PC-3 (cell line): ENCODE measurements around the gene STAU1. TPM values are rescaled to one million over a fixed set of nuclear protein-coding genes. Genes with fewer than 3 reads are reported as not detected.
A peak's percentile ranks its signal among the peaks of the same experiment; 100 is the strongest.

Experiments
- ATAC-seq: fragments of 200-7000 bp; cut with Tn5 transposase; 2 replicates; pipeline ENCODE4 v1.9.1; 2020; ENCODE audit warnings: mild to moderate bottlenecking, moderate library complexity
- BruUV-seq: library from RNA; stranded (reverse); fragments of 400-500 nt; replicated peaks from 2 replicates; lab custom pipeline; 2021; lab: Mats Ljungman, UMichigan
- CTCF ChIA-PET: fragments of 300-600 bp; sonication (Branson Sonifier 250); formaldehyde crosslinking; loops from one replicate; lab custom pipeline; 2022; ENCODE audit warnings: antibody characterized with exemption; lab: Charles Lee
- POLR2A ChIA-PET: fragments of 300-600 bp; sonication (Branson Sonifier 250); formaldehyde crosslinking; loops from one replicate; lab custom pipeline; 2022; ENCODE audit warnings: antibody characterized with exemption; ENCODE audit not compliant: unreplicated experiment; lab: Charles Lee
- DNase-seq: peaks from one replicate; pipeline ENCODE4 v3.0.0-alpha.2; 2015
- H2AFZ ChIP-seq: fragments of 300-600 bp; sonication (generic); 2 replicates; pipeline ENCODE4 v1.6.0; 2016; ENCODE audit warnings: antibody characterized with exemption, low read length
- H3F3A ChIP-seq: fragments of 300-600 bp; sonication (generic); one replicate; pipeline ENCODE4 v1.6.0; 2017; ENCODE audit warnings: antibody characterized with exemption, low read length, control low read depth, mild to moderate bottlenecking; ENCODE audit not compliant: unreplicated experiment
- H3K27ac ChIP-seq: fragments of 300-600 bp; sonication (generic); 2 replicates; pipeline ENCODE4 v1.5.1; 2016; ENCODE audit warnings: mild to moderate bottlenecking, low read length
- H3K27me3 ChIP-seq: fragments of 300-600 bp; sonication (generic); 2 replicates; pipeline ENCODE4 v1.6.1; 2016; ENCODE audit warnings: low read length, mixed read lengths
- H3K36me3 ChIP-seq: fragments of 300-600 bp; sonication (generic); 2 replicates; pipeline ENCODE4 v1.6.1; 2016; ENCODE audit warnings: low read depth, mixed run types, low read length, mixed read lengths
- H3K4me1 ChIP-seq: fragments of 300-600 bp; sonication (generic); 2 replicates; pipeline ENCODE4 v1.5.1; 2016; ENCODE audit warnings: low read length; ENCODE audit not compliant: insufficient read depth
- H3K4me2 ChIP-seq: fragments of 300-600 bp; sonication (generic); 2 replicates; pipeline ENCODE4 v1.6.0; 2016; ENCODE audit warnings: low read length
- H3K4me3 ChIP-seq: fragments of 300-600 bp; sonication (generic); 2 replicates; pipeline ENCODE4 v1.5.1; 2016; ENCODE audit warnings: mild to moderate bottlenecking, low read length, mixed read lengths
- H3K79me2 ChIP-seq: fragments of 300-600 bp; sonication (generic); 2 replicates; pipeline ENCODE4 v1.6.1; 2017; ENCODE audit warnings: low read length, mixed read lengths
- H3K9ac ChIP-seq: fragments of 300-600 bp; sonication (generic); 2 replicates; pipeline ENCODE4 v1.6.0; 2016; ENCODE audit warnings: mild to moderate bottlenecking, low read length
- H3K9me2 ChIP-seq: fragments of 300-600 bp; sonication (generic); replicated peaks from 2 replicates; pipeline ENCODE4 v1.6.1; 2016; ENCODE audit warnings: mixed run types, low read length, mixed read lengths
- H3K9me3 ChIP-seq: fragments of 300-600 bp; sonication (generic); 2 replicates; pipeline ENCODE4 v1.6.1; 2016; ENCODE audit warnings: low read length, mixed read lengths
- H4K20me1 ChIP-seq: fragments of 300-600 bp; sonication (generic); 2 replicates; pipeline ENCODE4 v1.6.1; 2016; ENCODE audit warnings: low read length, mixed read lengths
- EZH2 ChIP-seq: fragments of 300-600 bp; sonication (generic); IDR thresholded peaks from one replicate; pipeline ENCODE4 v1.6.1; 2017; ENCODE audit warnings: antibody characterized with exemption, mild to moderate bottlenecking, low read length; ENCODE audit not compliant: unreplicated experiment
- EZH2phosphoT487 ChIP-seq: fragments of 300-600 bp; sonication (generic); IDR thresholded peaks from 2 replicates; pipeline ENCODE4 v1.6.1; 2018; ENCODE audit warnings: mild to moderate bottlenecking, antibody characterized with exemption, low read length, borderline replicate concordance
- intact Hi-C: fragments of 100-400 bp; cut with micrococcal nuclease; formaldehyde crosslinking; loops from 2 replicates; pipeline ENCODE4 v1.9.0; 2023
- total RNA-seq: library from RNA; depleted of rRNA; stranded (reverse); fragments of >200 nt; gene quantifications from 2 replicates; pipeline ENCODE4 v1.2.3, GENCODE V29; 2014
- TF ChIP-seq, protein P1 (sequence below): fragments of 300-600 bp; sonication (generic); conservative IDR thresholded peaks from 2 replicates; pipeline ENCODE4 v1.5.1; 2017; ENCODE audit warnings: antibody characterized with exemption, low read depth, mild to moderate bottlenecking, low read length

STAU1 gene
- total RNA-seq, 1 experiment from 2014 or later: 87.8 TPM

- POLR2A ChIA-PET: interaction anchor here (0.6 kb wide), 1 partner anchor 31 kb away, joined by 6 read pairs; no protein-coding TSS in a partner anchor
- no peak for DNase-seq
- no peaks in the 10 kb centered on the region for H3K9me2 ChIP-seq
- peaks cover 73% of the 10 kb centered on the region for H3K36me3 ChIP-seq
- no peaks in the 10 kb centered on the region for H3K9me3 ChIP-seq
- no peak for ATAC-seq
- no peak overlapping the region for H3K9ac ChIP-seq
- no peaks in the 10 kb centered on the region for H3K27me3 ChIP-seq
- no peak overlapping the region for H2AFZ ChIP-seq
- intact Hi-C loops: no loop called here
- H3K4me1 ChIP-seq: no peaks in the 10 kb centered on the region
- no peaks in the 10 kb centered on the region for H4K20me1 ChIP-seq
- H3K27ac ChIP-seq: no peak overlapping the region
- CTCF ChIA-PET: no interaction called here
- H3K79me2 ChIP-seq: no peaks in the 10 kb centered on the region
- H3F3A ChIP-seq: no peaks in the 10 kb centered on the region
- no TSS peak for BruUV-seq
- TF ChIP-seq EZH2 (no peak), EZH2phosphoT487 (no peak)
- TF ChIP-seq, protein P1, sequence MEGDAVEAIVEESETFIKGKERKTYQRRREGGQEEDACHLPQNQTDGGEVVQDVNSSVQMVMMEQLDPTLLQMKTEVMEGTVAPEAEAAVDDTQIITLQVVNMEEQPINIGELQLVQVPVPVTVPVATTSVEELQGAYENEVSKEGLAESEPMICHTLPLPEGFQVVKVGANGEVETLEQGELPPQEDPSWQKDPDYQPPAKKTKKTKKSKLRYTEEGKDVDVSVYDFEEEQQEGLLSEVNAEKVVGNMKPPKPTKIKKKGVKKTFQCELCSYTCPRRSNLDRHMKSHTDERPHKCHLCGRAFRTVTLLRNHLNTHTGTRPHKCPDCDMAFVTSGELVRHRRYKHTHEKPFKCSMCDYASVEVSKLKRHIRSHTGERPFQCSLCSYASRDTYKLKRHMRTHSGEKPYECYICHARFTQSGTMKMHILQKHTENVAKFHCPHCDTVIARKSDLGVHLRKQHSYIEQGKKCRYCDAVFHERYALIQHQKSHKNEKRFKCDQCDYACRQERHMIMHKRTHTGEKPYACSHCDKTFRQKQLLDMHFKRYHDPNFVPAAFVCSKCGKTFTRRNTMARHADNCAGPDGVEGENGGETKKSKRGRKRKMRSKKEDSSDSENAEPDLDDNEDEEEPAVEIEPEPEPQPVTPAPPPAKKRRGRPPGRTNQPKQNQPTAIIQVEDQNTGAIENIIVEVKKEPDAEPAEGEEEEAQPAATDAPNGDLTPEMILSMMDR: no peak
- no peak overlapping the region for H3K4me3 ChIP-seq
- H3K4me2 ChIP-seq: no peak overlapping the region
Measured at GRCh38 chr20:49229381-49229780, 41.2 kb upstream of the STAU1 start.

DNA sequence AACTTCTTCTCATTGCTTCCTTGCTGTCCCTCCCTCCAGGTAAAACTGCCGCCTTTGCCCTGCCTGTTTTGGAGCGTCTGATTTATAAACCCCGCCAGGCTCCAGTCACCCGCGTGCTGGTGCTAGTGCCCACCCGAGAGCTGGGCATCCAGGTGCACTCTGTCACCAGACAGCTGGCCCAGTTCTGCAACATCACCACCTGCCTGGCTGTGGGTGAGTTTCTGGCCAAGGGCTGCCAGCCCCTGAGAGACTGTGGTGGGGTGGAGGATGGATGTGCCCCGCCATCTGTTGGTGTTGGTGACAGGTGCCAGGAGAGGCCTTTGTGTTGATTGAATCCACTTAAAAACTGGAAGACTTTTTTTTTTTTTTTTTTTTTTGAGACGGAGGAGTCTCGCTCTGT is 40.5 kb upstream of the STAU1 start:
- BruUV-seq: no TSS peak
- Histone ChIP-seq H3K79me2 (no peaks in the 10 kb centered on the region), H3K4me2 (no peak overlapping the region), H3K4me1 (no peaks in the 10 kb centered on the region), H3K36me3 (peaks cover 74% of the 10 kb centered on the region), H3K27ac (no peak overlapping the region), H3K9me2 (no peaks in the 10 kb centered on the region), H3K27me3 (no peaks in the 10 kb centered on the region), H3K9me3 (no peaks in the 10 kb centered on the region), H4K20me1 (no peaks in the 10 kb centered on the region), H3F3A (no peaks in the 10 kb centered on the region), H2AFZ (no peak overlapping the region), H3K4me3 (no peak overlapping the region), H3K9ac (no peak overlapping the region)
- ChIA-PET POLR2A (no interaction called here), CTCF (no interaction called here)
- intact Hi-C loops: no loop called here
- ATAC-seq (no peak), DNase-seq (no peak)
- TF ChIP-seq EZH2 (no peak), EZH2phosphoT487 (no peak)
- TF ChIP-seq, protein P1: no peak

GRCh38 chr20:49225896-49226295 is 37.8 kb upstream of the STAU1 start:
- ATAC-seq: no peak
- BruUV-seq: no TSS peak
- POLR2A ChIA-PET: no interaction called here

More at GRCh38 chr20:49225896-49226295, 37.8 kb upstream of the STAU1 start:
- H3K4me3 ChIP-seq: no peak overlapping the region
- no peak for TF ChIP-seq EZH2phosphoT487
- no peak for TF ChIP-seq EZH2
- TF ChIP-seq, protein P1: peak; percentile 30
- no peaks in the 10 kb centered on the region for H3K9me2 ChIP-seq
- intact Hi-C loops: no loop called here
- CTCF ChIA-PET: no interaction called here
- no peak overlapping the region for H2AFZ ChIP-seq
- H3K27ac ChIP-seq: no peak overlapping the region
- H3K9me3 ChIP-seq: no peaks in the 10 kb centered on the region
- peaks cover 75% of the 10 kb centered on the region for H3K36me3 ChIP-seq
- no peaks in the 10 kb centered on the region for H4K20me1 ChIP-seq
- peaks cover 12% of the 10 kb centered on the region for H3K79me2 ChIP-seq
- H3K4me2 ChIP-seq: no peak overlapping the region
- H3K4me1 ChIP-seq: no peaks in the 10 kb centered on the region
- H3F3A ChIP-seq: no peaks in the 10 kb centered on the region
- DNase-seq: no peak
- no peaks in the 10 kb centered on the region for H3K27me3 ChIP-seq
- H3K9ac ChIP-seq: no peak overlapping the region
